GM12878 (cell line): ENCODE data around the gene ANGPTL2. TPM values are rescaled to one million over a fixed set of nuclear protein-coding genes. Genes with fewer than 3 reads are reported as not detected.

Source experiments
- ATAC-seq: fragments of 200-7000 bp; cut with Tn5 transposase; 3 replicates; pipeline ENCODE4 v1.9.1; 2020; ENCODE audit warnings: mild to moderate bottlenecking, moderate library complexity
- BruUV-seq: library from RNA; stranded (reverse); fragments of 400-500 nt; replicated peaks from 2 replicates; lab custom pipeline; 2021; lab: Mats Ljungman, UMichigan
- CTCF ChIA-PET: fragments of 300-600 bp; sonication (Branson Sonifier 250); formaldehyde crosslinking; extraction: SDS; loops from one replicate; lab custom pipeline; 2021; ENCODE audit warnings: inconsistent platforms; lab: Yijun Ruan, JAX
- POLR2A ChIA-PET: fragments of 350-600 bp; formaldehyde crosslinking; extraction: SDS; loops from one replicate; lab custom pipeline; 2021; ENCODE audit warnings: inconsistent platforms; lab: Charles Lee
- RAD21 ChIA-PET: fragments of 300-600 bp; sonication (Branson Sonifier 250); formaldehyde crosslinking; loops from one replicate; lab custom pipeline; 2023; ENCODE audit warnings: antibody characterized with exemption; ENCODE audit not compliant: unreplicated experiment; lab: Charles Lee
- SMC1A ChIA-PET: fragments of 300-600 bp; sonication (Branson Sonifier 250); formaldehyde crosslinking; loops from one replicate; lab custom pipeline; 2023; ENCODE audit not compliant: unreplicated experiment, uncharacterized antibody; lab: Charles Lee
- DNase-seq: peaks from one replicate; pipeline ENCODE4 v3.0.0-alpha.2; 2011; ENCODE audit warnings: low read depth, low spot score
- FAIRE-seq: peaks from 3 replicates; lab custom pipeline; 2011; peaks lifted over from hg19 to GRCh38; lab: Jason Lieb, UNC
- H2AFZ ChIP-seq: 2 replicates; pipeline ENCODE4 v1.6.0; 2011; ENCODE audit warnings: low read depth, low read length, control low read depth; ENCODE audit not compliant: control insufficient read depth
- H3K27ac ChIP-seq: 2 replicates; pipeline ENCODE4 v1.5.1; 2011; ENCODE audit warnings: control low read depth; ENCODE audit not compliant: control insufficient read depth, insufficient read depth
- H3K27me3 ChIP-seq, 2 experiments: replicated peaks in 1 of 2; 2 replicates each; pipeline versions ENCODE4 v1.6.0 to v1.6.1; 2011; ENCODE audit warnings: low read length in 1 of 2; ENCODE audit not compliant: control insufficient read depth in 2 of 2, insufficient read depth in 2 of 2
- H3K36me3 ChIP-seq, 2 experiments: 2 replicates each; pipeline ENCODE4 v1.5.1; 2011; ENCODE audit warnings: low read length in 1 of 2; ENCODE audit not compliant: control insufficient read depth in 2 of 2, insufficient read depth in 2 of 2
- H3K4me1 ChIP-seq: 2 replicates; pipeline ENCODE4 v1.6.1; 2011; ENCODE audit warnings: mild to moderate bottlenecking, low read length, moderate library complexity, mixed read lengths; ENCODE audit not compliant: control insufficient read depth, insufficient read depth
- H3K4me2 ChIP-seq: 2 replicates; pipeline ENCODE4 v1.6.0; 2011; ENCODE audit warnings: control low read depth; ENCODE audit not compliant: control insufficient read depth, insufficient read depth
- H3K4me3 ChIP-seq: fragments of 200-600 bp; sonication (generic); 2 replicates; pipeline ENCODE4 v1.5.1; 2016
- H3K79me2 ChIP-seq: 2 replicates; pipeline ENCODE4 v1.6.0; 2011; ENCODE audit warnings: low read length; ENCODE audit not compliant: control insufficient read depth, insufficient read depth
- H3K9ac ChIP-seq: 2 replicates; pipeline ENCODE4 v1.8.0; 2011; ENCODE audit warnings: low read length, control low read depth, mixed read lengths; ENCODE audit not compliant: control insufficient read depth, insufficient read depth
- H3K9me3 ChIP-seq: replicated peaks from 3 replicates; pipeline ENCODE4 v1.5.1; 2011; ENCODE audit warnings: mild to moderate bottlenecking, low read length; ENCODE audit not compliant: control insufficient read depth, insufficient read depth
- H4K20me1 ChIP-seq: 2 replicates; pipeline ENCODE4 v1.6.0; 2011; ENCODE audit not compliant: control insufficient read depth, insufficient read depth
- EED ChIP-seq: sonication (generic); IDR thresholded peaks from 2 replicates; pipeline ENCODE4 v1.6.1; 2016; ENCODE audit warnings: antibody characterized with exemption, low read depth
- ZNF592 ChIP-seq: fragments of 450-650 bp; IDR thresholded peaks from 2 replicates; pipeline ENCODE4 v1.6.1; 2017; ENCODE audit warnings: mild to moderate bottlenecking, moderate library complexity
- WGBS: methylation state at CpG from one replicate; pipeline ENCODE4 v1.1.6; 2016; ENCODE audit warnings: low lambda C conversion rate; ENCODE audit not compliant: insufficient replicate concordance, insufficient coverage; ENCODE audit errors: missing lambda C conversion rate; 5-methylcytosine and 5-hydroxymethylcytosine counted together
- in situ Hi-C: fragments of 300-500 bp; cut with MboI; formaldehyde crosslinking; loops from 9 replicates; pipeline ENCODE4 v1.14.3; 2018; ENCODE audit warnings: mixed read lengths
- intact Hi-C: fragments of 100-400 bp; cut with micrococcal nuclease; formaldehyde crosslinking; loops from one replicate; pipeline ENCODE4 v1.14.2; 2022; ENCODE audit not compliant: unreplicated experiment
- polyA plus RNA-seq, 11 experiments: library from polyadenylated mRNA; depleted of rRNA in 4 of 11; unstranded in 6 of 11; stranded (reverse) in 5 of 11; fragments of >200 nt; fragmentation: Nextera tagmentation in 4 of 11; fragmentation: Illumina TruSeq in 1 of 11; extraction: Ambion mirVana in 4 of 11; extraction: Trizol in 1 of 11; gene quantifications; 1 replicate in 1 of 11; 2 replicates in 10 of 11; pipeline versions ENCODE4 v1.2.1 to v1.2.3, GENCODE V29; 2011 to 2016; ENCODE audit warnings: inconsistent platforms in 2 of 11, missing spikeins in 2 of 11, low read depth in 1 of 11
- total RNA-seq, 4 experiments: library from RNA; depleted of rRNA in 3 of 4; stranded (reverse); fragments of >200 nt in 3 of 4; fragmentation: Illumina TruSeq in 1 of 4; extraction: Trizol in 1 of 4; gene quantifications; 2 replicates each; pipeline versions ENCODE4 v1.2.1 to v1.2.3, GENCODE V29; 2013 to 2021

ANGPTL2 gene
- total and polyA plus RNA-seq, 10 of the 15 experiments (the other 5 are each of a cell fraction or from before 2014, with no cell fraction given): 0.13 to 2.6 (median 0.82) TPM; not detected in 1

GRCh38 chr9:127167560-127168326 lies 45.3 kb upstream of the ANGPTL2 start:
- ChIA-PET POLR2A (interaction anchor here (1.1 to 12.4 kb wide), 7 partner anchors 12 to 182 kb away, joined by 3 to 270 read pairs (median 29); no protein-coding TSS in a partner anchor), SMC1A (interaction anchor here (1.1 to 28.4 kb wide), 11 partner anchors 14 to 226 kb away, joined by 3 to 812 read pairs (median 71); no protein-coding TSS in a partner anchor)
- FAIRE-seq: no peak
- ATAC-seq: no peak
- Histone ChIP-seq H2AFZ (peak overlapping the region; percentile 77; the same call in 1 of the 2 replicates), H3K4me1 (peaks cover 28% of the 10 kb centered on the region)
- in situ Hi-C loops: no loop called here
- TF ChIP-seq EED (no peak), ZNF592 (peak; percentile 57; the same call in 1 of the 2 replicates)
- TF ChIP-seq, all 136 proteins: peak for 1
- H3K27ac ChIP-seq: peak overlapping the region; percentile 79
- 86% methylated on average over 11 of the region's 11 CpGs for WGBS
- ChIA-PET RAD21 (interaction anchor here (1.3 to 16.8 kb wide), 12 partner anchors 8 to 227 kb away, joined by 4 to 515 read pairs (median 56); no protein-coding TSS in a partner anchor), CTCF (interaction anchor here (0.9 to 6.9 kb wide), 10 partner anchors 11 to 226 kb away, joined by 3 to 174 read pairs (median 21); no protein-coding TSS in a partner anchor)
- H3K36me3 ChIP-seq: no peaks in the 10 kb centered on the region; a peak in 1 of 4 replicates
- no peaks in the 10 kb centered on the region for H3K27me3 ChIP-seq
- no peak for DNase-seq
- no peak overlapping the region for H3K4me3 ChIP-seq
- no peaks in the 10 kb centered on the region for H3K9me3 ChIP-seq
- intact Hi-C loops: loop anchor here (1.0 to 5.0 kb wide), 4 partner anchors 50 to 202 kb away; no protein-coding TSS in a partner anchor
- H3K4me2 ChIP-seq: no peak overlapping the region
- no peaks in the 10 kb centered on the region for H3K79me2 ChIP-seq
- H4K20me1 ChIP-seq: no peaks in the 10 kb centered on the region
- BruUV-seq: no TSS peak
- H3K9ac ChIP-seq: no peak overlapping the region
